Astrocyte of the hippocampus (primary cell): Measurements from ENCODE around the gene PSTPIP1.

ENCODE experiments used
- DNase-seq: peaks from one replicate; pipeline ENCODE4 v3.0.0; 2011; ENCODE audit warnings: low read depth, low spot score

The PSTPIP1 gene

DNA sequence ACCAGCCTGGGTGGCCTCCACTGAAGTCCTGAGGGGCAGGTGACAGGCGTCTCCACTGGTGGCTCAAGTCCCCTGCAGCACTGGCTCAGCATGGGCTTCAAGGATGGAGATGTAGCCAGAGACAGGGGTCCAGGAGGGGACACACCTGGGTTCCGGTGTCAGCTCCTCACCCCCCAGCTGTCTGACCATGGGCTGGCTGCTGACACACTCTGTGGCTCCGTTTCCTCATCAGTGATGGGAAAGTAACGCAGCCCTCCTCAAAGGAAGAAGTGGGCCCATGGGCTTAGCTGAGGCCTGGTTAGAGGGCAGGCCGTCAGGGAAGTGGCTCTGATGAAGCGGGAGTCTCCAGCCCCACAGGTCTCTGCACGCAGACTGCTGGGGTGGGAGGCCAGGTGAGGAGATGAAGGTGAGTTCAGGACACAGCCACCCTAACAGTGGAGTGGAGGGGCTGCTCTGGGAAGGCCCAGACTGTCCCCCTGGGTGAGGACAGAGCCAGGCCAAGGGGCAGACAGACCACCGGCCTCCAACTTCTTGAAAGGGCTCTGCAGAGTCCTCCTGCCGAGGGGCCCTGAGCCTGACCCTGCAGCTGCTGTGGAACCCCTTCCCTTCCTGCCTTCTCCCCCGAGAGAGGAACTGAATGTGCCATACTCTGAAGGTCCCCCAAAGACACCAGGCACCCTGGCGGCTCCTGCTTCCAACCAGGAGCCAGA, 24.0 kb downstream of the PSTPIP1 start:
- no peak for DNase-seq

DNA sequence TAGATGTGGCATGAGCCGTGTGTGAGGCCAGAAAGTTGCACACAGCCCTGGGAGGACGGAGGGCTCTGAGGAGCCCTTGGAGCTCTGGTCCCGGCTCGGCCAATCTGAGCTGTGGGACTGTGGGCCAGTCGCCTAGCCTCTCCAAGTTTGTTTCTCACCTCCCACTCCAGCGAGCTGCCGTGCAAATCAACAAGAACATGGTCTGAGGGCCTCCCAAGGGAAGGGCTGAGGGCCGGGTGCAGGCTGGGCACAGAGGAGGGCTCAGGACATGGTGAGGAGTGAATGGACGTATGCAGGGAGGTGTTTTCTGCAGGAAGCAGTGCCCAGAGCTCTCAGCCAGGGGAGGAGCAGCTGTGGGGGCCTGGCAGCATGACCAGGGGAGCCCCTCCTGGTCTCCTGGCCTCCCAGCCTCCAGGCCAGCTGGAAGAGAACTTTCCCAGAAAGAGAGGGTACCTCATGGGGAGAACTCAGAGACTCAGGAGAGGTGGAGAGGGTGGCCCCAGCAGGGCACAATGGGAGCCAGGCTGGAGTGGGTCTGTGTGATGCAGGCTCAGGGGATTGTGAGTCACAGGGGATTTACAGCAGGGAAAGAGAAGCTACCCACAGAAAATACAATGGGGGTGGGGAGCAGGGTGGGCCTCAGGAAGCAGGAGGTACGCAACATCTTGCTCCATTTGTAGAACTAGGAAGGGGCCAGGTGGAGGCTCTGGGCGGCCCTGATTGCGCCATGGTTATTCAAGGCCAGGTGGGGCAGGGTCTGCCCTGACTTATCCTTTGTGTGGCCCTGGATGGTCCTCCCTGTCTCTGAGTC, 24.8 kb downstream of the PSTPIP1 start:
- peak; percentile 53 for DNase-seq

DNA sequence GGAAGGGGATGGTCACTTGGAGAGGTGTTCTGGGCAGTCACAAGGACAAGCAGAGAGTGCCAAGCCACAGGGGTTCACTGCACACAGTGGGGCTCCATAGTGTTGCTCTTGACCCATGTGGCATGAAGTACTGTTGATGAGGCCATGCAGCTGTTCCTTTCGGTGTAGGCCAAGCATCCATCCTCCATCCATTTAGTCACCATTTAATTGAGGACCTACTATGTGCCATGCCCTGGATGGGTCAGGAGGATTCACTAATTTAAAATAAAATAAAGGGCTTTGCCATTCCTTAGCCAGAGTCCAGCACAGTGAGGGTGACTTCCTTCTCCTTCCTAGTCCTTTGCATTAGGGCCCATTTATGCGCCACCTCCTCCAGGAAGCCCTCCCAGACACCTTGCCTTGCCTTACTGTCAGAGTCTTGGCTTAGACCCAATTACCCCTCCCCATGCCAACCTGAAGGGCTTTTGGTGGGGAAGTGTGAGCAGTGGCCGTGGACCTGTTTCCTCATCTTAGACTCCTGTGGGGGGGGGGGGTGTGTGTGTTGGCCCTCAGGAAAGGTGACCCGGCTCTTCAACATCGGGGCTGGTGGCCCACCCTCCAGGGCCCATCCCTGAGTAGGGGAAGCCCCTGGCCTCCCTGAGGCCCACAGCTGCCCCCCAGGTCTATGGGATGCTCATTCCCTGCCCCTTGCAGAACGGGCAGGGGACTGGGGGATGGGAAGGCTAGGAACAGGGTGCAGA, 25.6 kb downstream of the PSTPIP1 start:
- no peak for DNase-seq

DNA sequence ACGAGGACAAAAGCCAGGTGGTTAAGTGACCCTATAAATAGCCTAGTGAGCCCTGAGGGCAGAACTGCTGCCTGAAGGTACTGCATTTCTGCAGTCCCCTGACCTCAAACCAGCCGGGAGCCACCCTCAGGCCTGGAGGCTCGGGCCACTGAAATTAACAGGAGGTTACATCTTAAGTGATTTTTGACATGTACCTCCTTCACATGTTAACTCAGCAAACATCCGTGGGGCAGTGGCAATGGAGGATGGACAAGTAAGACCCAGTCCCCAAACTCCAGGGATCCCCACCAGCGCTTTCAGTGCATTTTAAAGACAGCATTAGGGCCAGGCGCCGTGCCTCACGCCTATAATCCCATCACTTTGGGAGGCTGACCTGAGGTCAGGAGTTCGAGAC, 26.2 kb downstream of the PSTPIP1 start:
- no peak for DNase-seq

DNA sequence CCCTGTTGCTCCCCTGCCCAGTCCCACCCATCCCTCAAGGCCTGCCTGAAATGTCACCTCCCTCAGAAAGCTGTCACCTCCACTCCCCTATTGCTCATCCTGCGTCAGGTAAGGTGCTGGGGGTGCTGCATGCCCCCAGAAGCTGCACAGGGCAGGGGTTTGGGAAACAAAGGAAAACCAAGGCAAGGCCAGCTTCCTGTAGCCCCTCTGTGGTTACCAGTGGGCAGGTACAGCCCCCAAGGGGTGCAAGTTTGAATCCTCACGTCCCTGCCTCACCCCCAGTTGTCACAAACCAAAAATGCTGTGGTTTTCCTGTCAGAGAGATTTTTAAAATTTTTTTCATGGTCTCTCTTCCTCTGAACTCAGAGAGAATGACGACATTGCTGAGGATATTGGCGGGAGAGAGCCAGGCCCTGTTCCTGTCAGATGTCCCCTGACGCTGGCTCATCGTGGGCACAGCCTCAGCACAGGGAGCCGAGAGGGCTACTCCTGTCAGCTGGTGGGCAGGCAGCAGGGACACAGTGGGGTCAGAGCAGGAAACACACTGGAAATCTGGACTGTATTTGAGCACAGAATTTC, 27.0 kb downstream of the PSTPIP1 start:
- peak; percentile 53 for DNase-seq

DNA sequence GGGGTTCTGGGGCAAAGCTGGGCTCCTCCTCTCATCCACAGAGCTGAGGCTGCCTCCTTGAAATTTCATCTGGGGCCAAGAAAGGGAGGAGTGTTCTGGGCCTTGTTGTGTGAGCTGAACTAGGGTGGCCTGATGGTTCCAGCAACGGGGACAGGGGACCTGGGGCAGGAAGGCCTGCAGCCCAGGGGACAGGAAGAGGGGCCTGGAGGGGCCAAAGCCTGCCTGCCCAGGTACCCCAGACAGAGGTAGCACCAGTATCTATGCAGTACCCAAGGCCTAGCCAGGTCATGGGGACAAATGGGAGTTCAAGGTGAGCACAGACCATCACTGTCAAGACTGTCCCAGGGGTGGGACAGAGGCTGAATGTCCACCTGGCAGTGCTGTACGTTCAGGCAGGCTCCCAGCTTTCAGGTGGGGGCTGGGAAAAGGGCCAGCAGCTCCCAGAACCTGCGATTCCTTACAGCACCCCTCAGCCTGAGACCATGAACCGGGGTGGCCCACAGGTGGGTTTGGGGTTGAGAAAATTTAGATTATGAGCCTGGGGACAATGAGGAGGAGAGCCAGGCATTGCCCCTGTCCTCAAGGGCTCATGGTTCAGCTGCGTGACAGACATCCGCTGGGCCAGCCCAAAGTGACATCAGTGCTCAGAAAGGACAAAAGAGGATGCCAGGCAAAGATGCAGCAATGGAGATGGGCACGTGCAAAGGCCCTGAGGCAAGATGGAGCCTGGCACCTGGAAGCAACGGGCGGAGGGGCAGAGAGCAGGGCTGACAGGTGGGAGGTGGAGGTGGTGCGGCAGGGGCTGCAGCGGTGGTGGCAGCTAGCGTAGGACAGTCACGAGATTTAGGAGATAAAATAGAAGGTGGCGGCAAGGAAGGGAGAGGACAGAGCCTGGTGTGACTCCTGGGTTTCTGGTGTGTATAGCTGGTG, 28.0 kb downstream of the PSTPIP1 start:
- no peak for DNase-seq

DNA sequence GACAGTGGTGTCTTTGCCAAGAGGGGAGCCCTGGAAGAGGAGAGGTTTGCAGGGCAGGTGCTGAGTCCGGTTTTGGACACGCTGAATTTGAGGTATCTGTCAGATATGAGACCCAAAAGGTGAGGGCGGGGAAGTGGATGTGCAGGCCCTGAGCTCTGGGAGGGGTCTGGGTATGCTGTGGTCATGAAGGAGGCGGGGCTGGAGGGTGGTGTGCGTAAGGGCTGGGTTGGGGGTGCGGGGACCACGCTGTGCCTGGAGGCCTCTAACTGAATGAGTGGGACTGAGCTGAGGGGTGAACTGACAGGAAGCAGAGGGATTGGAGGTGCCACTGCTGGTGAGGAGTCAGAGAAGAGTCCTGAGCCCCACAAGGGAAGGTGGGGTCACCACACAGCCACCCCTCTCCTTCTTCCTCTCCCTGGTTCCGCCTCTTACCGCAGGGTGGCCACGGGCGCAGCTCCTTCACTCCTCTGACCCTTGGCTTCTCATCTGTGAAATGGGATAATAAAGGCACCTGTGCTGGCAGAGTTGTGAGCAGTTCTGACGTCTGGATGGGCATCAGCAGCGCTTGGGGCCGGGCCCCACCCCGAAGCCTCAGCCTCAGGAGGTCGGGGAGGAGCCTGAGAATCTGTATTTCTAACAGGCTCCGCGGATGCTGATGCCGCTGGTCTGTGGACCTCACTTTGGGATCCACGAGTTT, 28.8 kb downstream of the PSTPIP1 start:
- no peak for DNase-seq

DNA sequence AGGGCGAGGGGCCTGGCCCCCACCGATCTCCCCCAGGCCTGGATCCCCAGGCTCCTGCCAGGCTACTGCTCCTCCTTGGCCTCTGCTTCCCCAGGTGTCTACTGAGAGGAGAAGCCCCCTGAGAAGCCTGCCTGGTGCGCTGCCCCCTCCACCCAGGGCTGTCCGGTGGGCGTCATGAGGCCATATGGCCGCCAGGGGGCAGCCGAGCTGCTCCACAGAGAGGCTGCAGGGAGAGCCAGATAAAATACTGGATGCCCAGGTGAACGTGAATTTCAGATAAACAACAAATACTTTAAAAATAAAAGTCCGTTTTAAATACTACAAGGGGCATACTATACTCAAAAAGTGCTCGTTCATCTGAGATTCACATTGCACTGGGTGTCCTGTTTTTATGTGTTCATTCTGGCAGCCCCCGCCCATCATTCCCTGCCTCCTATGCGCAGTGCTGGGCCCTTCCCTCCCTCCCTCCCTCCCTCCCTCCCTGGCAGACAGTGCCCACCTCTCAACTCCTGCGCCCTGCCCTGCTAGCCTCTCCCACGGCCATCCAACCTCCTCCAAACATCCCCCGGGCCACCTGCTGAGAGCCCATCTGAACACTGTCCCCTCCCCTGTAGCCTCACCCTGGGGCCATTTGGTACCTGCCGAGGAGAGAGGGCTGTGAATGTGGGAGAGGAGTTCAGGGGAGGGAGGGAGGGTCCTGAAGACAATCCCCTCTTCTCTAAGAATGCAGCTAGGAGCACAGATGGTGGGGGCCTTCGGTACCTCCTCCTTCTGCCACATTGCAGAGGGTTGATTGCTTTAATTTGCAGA, 29.6 kb downstream of the PSTPIP1 start:
- DNase-seq, result peak; percentile 78

DNA sequence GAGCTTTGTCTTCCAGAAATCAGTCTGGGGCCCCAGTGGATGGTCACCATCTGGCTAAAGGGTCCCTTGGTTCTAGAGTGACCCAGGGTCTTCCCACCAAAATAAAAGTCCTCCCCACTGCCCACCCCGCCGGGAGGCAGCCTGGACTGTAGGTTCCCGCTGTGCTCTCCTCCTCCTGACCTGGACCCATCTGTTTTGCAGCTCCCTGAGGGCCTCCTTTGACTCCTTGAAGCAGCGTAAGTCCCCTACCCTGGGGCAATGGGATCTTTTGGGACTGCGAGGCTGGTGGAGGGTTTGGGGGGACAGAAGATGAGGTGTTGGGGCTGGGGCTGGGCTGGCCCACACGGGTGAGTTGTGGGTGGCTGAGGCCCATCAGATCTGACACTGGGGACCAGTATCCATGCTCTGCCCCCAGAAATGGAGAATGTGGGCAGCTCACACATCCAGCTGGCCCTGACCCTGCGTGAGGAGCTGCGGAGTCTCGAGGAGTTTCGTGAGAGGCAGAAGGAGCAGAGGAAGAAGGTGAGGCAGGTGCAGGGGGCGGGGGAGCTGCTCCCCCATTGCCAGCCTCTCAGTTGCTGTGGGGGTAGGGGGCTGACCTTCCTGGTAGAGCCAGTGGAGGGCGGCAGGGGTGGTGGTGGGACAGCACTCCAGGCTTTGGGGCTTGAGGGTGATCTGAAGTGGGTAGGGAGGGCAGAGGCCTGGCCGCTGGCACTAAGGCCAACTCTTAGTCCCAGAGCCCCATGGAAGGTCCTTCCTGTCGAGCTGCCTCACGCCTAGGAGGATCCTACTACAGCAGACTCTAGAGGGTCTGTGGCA, 30.4 kb downstream of the PSTPIP1 start:
- no peak for DNase-seq

DNA sequence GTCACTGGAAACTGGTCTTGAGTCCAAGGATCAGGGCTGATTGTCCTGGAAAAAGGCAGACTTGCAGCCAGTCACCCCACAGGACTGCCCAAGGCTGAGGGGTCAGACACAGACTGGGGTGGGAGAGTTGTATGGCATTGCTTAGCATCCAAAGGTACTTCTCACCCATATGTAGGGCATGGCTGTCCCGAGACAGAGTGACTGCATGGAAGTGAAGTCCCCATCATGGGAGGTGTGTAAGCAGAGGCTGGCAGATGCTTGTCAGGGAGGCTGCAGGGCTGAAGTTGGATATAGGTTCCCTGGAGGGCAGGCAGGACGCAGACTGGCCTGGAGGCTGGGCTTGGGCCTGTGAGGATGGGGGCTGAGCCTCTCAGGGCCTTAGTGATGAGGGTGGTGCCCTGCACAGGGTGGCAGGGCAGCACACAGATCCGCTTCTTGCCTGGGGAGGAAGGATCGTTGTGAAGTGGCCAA, 31.1 kb downstream of the PSTPIP1 start:
- DNase-seq, result no peak

DNA sequence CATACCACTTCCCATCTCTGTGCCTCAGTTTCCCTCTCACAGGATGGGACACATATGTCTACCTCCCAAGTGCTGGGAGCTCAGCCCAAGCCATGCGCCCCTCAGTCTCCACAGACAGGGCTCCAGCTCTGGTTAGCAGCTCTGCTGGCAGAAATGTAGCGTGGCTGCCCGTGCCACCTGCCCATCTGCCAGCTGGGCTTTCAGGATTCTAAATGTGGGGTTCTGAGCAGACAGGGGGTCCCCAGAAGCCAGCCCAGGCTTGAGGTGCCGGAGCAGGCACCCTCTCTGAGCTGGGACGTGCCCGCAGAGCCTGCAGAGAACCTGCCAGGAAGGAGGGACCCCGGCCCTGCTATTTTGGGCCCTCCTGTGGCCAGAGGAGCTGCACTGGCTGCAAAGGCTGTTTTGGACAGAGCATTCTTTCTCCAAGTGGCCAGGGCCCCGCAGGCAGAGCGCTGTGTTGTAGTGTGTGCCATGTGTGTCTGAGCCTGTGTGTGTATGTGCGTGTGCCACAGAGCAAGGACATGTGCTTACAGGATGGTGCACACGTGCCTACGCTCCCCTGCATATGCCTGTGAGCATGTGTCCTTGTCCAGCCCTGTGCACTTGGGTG, 31.7 kb downstream of the PSTPIP1 start:
- no peak for DNase-seq

DNA sequence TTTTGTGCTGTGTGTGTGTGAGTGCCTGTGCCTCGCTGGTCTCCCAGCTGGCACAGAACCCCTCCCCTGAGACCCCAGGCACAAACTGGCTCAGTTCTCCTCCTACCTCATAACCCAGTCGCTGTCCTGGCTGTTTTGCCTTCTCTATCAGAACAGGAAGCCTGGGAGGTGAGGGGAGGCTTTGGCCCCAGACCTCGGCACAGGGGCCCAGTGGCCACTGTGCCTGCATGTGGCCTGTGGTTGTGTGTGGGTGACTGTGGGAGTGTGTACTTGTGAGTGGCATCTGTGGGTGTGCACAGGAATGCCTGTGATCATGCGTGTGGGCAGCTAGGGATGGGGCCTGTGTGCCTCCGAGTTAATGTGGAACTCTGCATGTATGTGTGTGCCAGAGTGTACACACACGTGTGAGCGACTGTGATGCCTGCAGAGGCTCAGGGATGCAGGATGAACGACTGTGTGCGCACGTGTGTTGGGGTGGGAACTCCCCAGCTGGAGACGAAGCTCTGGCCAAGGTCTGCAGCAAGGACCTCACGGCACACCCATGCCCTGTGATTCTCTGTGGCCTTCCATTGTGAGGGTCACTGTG, 32.3 kb downstream of the PSTPIP1 start:
- no peak for DNase-seq

DNA sequence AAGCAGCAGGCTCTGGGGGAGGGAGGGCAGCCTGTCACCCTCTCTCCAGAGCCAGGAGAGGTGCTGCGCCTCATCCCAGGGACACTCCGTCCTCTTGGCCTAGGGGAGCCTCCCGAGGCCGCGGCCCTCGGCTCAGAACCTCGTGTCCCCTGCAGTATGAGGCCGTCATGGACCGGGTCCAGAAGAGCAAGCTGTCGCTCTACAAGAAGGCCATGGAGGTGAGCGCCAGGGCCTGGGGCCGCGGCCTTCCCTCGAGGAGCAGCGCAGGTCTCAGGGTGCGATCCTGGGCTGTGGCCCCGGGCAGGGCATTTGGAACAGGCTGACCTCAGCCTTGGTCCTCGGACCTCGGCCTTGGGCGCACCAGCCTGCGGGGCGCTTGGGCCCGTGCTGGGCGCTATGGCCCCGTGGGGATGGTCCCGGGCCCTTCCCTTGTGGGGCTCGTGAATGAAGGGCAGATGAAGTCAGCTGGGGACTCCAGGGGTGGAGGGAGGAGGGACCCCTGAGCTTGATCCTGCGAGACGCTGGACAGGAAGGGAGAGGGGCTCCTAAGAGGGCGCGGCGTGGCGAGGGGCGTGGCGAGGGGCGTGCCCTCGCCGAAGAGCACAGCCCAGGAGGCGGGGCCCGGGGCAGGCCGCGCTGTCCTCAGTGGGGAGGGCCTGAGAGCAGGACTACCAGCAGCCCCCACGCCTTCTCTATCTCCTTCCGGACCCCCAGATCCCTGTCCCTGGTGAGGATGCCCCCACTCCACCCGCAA, 32.9 kb downstream of the PSTPIP1 start:
- peak; percentile 37 for DNase-seq

DNA sequence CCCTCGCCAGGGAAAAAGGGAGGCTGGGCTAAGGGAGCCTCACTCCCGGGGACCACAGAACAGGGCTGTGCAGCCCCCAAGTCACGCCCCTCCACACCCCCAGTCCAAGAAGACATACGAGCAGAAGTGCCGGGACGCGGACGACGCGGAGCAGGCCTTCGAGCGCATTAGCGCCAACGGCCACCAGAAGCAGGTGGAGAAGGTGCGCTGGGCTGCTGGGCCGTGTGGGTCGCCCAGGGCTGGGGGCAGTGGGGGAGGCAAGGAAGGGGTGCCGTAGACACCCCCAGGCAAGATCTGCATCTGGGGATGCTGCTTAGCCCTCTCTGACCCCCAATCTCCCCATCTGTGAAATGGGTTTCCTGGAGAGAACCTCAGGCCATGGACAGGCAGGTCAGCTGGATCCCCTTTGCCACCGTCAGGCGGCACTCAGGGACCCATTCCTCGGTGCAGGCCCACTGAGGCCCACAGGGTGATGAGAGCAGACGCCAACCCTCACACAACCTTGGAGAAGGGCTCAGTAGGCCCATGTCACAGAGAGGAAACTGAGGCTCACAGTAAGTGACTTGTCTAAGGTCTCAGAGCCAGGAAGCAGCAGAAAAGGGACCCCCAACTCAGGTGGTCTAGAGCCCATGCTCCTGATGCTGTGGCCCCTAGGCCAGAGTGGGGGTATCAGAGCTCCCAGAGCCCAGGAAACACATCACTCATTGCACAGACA, 33.7 kb downstream of the PSTPIP1 start:
- no peak for DNase-seq

DNA sequence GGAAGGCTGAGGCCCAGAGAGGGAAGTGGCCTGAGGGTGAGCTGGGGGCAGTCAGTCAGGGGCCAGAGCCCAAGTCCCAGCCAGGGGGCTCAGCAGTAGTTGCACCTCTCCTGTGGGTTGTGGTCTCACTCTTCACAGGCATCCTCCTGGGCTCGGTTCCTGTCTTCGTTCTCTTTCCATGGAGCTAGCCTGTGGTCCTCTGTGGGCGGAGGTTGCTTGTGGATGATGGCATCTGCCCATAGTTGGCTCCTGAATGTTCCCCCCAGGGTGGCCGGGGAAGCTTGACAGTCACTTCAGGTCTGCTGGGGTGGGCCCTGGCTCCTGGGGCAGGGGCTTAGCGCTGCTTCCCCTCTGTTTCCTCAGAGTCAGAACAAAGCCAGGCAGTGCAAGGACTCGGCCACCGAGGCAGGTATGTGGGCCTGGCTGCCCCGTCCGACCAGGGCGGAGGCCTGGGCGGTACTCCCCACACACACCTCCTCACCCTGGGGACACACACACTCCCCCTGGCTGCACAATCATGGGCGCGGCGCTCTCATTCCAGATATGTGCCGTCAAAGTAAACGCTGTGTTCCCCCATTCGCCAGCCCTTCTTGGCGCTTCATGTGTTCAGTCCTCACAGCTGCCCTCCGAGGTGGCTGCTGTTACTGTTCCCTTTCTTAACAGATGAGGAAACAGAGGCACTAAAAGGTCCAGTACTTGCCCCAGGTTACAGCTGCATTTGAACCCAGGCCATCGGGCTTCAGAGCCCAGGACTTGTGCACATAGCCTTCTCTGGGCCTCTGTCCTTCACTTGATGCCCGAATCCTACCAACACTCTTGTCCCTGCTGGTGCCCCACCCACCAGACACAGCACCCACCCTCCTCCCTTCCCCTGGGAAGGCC, 34.5 kb downstream of the PSTPIP1 start:
- DNase-seq, result no peak
